ENCODE results near the gene ADORA2B. TPM values are rescaled to one million over a fixed set of nuclear protein-coding genes. Genes with fewer than 3 reads are reported as not detected.

ADORA2B gene
- total and polyA plus RNA-seq, 12 donors, result 0.18 to 2.0 (median 0.64) TPM

DNA sequence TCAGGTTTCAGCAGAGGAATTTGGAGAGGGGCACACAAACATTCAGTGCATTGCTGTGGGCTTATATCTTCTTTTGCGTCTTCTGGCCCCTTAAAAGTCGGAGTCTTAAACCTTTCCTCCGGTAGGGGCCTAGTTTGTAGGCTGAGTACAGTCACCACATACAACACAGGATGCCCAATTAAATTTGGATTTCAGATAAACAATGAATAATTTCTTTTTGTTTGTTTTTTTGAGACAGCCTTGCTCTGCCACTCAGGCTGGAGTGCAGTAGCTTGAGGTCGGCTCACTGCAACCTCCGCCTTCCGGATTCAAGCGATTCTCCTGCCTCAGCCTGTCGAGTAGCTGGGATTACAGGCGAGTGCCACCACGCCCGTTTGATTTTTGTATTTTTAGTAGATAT lies 26.7 kb upstream of the ADORA2B start:
- no peaks in the 10 kb centered on the region for H3K36me3 ChIP-seq
- peaks cover 4 to 35% (median 18%) of the 10 kb centered on the region in 9 donors for H3K4me1 ChIP-seq
- H3K9me3 ChIP-seq, result peaks cover 0 to 6% (median 0%) of the 10 kb centered on the region in 11 donors
- ATAC-seq, result no peak
- whole genome bisulfite sequencing, 2 donors, result 94 to 97% methylated on average over 11 of the region's 11 CpGs
- no peak overlapping the region for H3K27ac ChIP-seq
- peaks cover 0 to 19% (median 7%) of the 10 kb centered on the region in 7 donors for H3K27me3 ChIP-seq
- no peak for DNase-seq
- no peak overlapping the region for H3K4me3 ChIP-seq
- intact Hi-C loops (cut with DNase I), result no loop called here
- TF ChIP-seq, protein P1, sequence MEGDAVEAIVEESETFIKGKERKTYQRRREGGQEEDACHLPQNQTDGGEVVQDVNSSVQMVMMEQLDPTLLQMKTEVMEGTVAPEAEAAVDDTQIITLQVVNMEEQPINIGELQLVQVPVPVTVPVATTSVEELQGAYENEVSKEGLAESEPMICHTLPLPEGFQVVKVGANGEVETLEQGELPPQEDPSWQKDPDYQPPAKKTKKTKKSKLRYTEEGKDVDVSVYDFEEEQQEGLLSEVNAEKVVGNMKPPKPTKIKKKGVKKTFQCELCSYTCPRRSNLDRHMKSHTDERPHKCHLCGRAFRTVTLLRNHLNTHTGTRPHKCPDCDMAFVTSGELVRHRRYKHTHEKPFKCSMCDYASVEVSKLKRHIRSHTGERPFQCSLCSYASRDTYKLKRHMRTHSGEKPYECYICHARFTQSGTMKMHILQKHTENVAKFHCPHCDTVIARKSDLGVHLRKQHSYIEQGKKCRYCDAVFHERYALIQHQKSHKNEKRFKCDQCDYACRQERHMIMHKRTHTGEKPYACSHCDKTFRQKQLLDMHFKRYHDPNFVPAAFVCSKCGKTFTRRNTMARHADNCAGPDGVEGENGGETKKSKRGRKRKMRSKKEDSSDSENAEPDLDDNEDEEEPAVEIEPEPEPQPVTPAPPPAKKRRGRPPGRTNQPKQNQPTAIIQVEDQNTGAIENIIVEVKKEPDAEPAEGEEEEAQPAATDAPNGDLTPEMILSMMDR (IDR thresholded peaks at IDR 0.05), result no peak

DNA sequence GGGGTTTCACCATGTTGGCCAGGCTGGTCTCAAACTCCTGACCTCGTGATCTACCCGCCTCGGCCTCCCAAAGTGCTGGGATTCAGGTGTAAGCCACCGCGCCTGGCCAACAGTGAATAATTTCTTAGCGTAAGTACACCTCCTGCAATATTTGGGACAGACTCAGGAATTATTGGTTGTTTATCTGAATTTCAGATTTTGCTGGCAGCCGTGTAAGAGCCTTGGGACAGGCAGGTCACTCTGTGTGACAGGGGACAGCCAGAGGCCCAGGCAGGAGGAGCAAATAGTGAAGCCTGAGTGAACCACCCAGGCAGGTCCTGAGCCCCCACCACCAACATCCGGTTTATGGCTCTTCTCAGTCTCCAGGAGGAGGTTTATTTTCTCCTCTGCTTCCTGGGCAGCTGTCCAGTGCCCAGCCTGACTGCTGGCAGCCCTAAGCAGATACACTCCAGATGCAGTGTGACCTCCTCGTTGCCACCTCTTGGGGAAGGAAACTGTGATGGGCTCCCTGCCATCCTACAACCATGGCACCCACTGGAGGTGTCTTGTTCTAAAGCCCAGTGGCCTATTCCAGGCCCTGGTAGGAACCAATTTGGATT lies 26.2 kb upstream of the ADORA2B start:
- intact Hi-C loops (cut with DNase I), result no loop called here

DNA sequence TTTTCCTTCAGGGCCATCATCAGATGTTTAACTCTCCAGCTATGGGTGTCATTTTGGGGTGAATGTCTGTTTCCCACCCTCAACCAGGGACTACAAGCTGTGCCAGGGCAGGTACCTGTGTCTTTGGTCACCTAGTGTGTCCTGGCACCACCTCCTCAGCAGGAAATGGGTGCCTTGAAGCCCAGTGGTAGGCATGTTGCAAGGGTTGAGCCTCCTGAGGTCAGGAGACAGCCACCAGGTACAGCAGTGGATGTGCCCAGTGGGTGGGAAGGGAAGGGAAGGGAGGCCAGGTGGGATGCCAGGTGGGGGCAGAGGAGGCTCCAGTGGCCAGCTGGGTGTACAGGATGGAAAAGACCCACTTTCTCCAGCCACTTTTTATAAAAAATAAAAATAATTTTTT lies 25.5 kb upstream of the ADORA2B start:
- peaks cover 0 to 19% (median 7%) of the 10 kb centered on the region in 7 donors for H3K27me3 ChIP-seq
- TF ChIP-seq, protein P1 (IDR thresholded peaks at IDR 0.05), result no peak
- peaks cover 4 to 23% (median 10%) of the 10 kb centered on the region in 9 donors for H3K4me1 ChIP-seq
- DNase-seq (no peak), ATAC-seq (no peak)
- H3K36me3 ChIP-seq, result no peaks in the 10 kb centered on the region
- no peak overlapping the region for H3K27ac ChIP-seq
- no peak overlapping the region for H3K4me3 ChIP-seq
- H3K9me3 ChIP-seq, result peaks cover 0 to 6% (median 0%) of the 10 kb centered on the region in 11 donors
- intact Hi-C loops (cut with DNase I), result no loop called here

More for the DNA sequence above, 26.2 kb upstream of the ADORA2B start:
- DNase-seq, result peak; percentile 52 to 61
- ATAC-seq, result peak; percentile 50 to 91 (median 72)
- no peaks in the 10 kb centered on the region for H3K36me3 ChIP-seq
- H3K9me3 ChIP-seq, result peaks cover 0 to 6% (median 0%) of the 10 kb centered on the region in 11 donors
- H3K27me3 ChIP-seq, result peaks cover 0 to 19% (median 7%) of the 10 kb centered on the region in 7 donors
- TF ChIP-seq, protein P1 (IDR thresholded peaks at IDR 0.05), result no peak
- no peak overlapping the region for H3K27ac ChIP-seq
- WGBS, 2 donors, result 78 to 84% methylated on average over 9 of the region's 9 CpGs
- no peak overlapping the region for H3K4me3 ChIP-seq
- peaks cover 4 to 30% (median 15%) of the 10 kb centered on the region in 9 donors for H3K4me1 ChIP-seq

GRCh38 chr17:15920758-15921239 lies 24.1 kb upstream of the ADORA2B start:
- DNase-seq (no peak), ATAC-seq (peak in 2 of 8 donors; percentile 39 to 53)
- H3K4me3 ChIP-seq, result no peak overlapping the region
- TF ChIP-seq, protein P1 (IDR thresholded peaks at IDR 0.05), result no peak
- no peak overlapping the region for H3K27ac ChIP-seq
- no peaks in the 10 kb centered on the region for H3K36me3 ChIP-seq
- peaks cover 4 to 20% (median 8%) of the 10 kb centered on the region in 9 donors for H3K4me1 ChIP-seq
- WGBS, 2 donors, result 76 to 78% methylated on average over 9 of the region's 9 CpGs
- peaks cover 0 to 19% (median 7%) of the 10 kb centered on the region in 7 donors for H3K27me3 ChIP-seq
- intact Hi-C loops (cut with DNase I), result no loop called here
- H3K9me3 ChIP-seq, result peaks cover 0 to 4% (median 0%) of the 10 kb centered on the region in 11 donors

All from heart right ventricle (tissue), 16 donors.